Loucy (cell line): Measurements from ENCODE around the gene ITSN2.

Experiments used
- EZH2phosphoT487 ChIP-seq: fragments of 200-600 bp; IDR thresholded peaks from 2 replicates; pipeline ENCODE4 v1.6.1; 2018; ENCODE audit warnings: antibody characterized with exemption, mild to moderate bottlenecking, moderate library complexity, borderline replicate concordance
- TF ChIP-seq, protein P1 (sequence below): fragments of 200-600 bp; sonication (generic); conservative IDR thresholded peaks from 2 replicates; pipeline ENCODE4 v1.5.1; 2014; ENCODE audit warnings: mild to moderate bottlenecking, antibody characterized with exemption, low read length

DNA sequence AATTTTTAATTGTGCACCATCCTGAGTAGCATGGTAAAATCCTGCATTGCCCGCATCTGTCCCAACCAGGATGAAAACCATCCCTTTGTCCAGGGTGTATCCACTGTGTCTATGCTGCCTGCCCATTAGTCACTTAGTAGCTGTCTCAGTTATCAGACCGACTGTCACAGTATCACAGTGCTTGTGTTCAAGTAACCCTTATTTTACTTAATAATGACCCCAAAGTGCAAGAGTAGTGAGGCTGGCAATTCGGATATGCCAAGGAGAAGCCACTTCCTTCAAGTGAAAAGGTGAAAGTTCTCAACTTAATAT lies 8.8 kb downstream of the ITSN2 start:
- TF ChIP-seq, protein P1, sequence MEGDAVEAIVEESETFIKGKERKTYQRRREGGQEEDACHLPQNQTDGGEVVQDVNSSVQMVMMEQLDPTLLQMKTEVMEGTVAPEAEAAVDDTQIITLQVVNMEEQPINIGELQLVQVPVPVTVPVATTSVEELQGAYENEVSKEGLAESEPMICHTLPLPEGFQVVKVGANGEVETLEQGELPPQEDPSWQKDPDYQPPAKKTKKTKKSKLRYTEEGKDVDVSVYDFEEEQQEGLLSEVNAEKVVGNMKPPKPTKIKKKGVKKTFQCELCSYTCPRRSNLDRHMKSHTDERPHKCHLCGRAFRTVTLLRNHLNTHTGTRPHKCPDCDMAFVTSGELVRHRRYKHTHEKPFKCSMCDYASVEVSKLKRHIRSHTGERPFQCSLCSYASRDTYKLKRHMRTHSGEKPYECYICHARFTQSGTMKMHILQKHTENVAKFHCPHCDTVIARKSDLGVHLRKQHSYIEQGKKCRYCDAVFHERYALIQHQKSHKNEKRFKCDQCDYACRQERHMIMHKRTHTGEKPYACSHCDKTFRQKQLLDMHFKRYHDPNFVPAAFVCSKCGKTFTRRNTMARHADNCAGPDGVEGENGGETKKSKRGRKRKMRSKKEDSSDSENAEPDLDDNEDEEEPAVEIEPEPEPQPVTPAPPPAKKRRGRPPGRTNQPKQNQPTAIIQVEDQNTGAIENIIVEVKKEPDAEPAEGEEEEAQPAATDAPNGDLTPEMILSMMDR = no peak
- TF ChIP-seq EZH2phosphoT487 = no peak
